Stimulated activated CD4-positive, alpha-beta T cell treated with anti-CD3 and anti-CD28 coated beads, Interleukin-12 subunit alpha, Interleukin-12 subunit beta, amount 100 ng/mL, for 24 hours (primary cell): ENCODE measurements around the gene RSRC2.
A peak's percentile ranks its signal among the peaks of the same experiment; 100 is the strongest.
"Not testable (repeated sequence)": the region's sequence is repeated elsewhere in the genome, so short reads cannot be mapped to it uniquely, and the experiment has no call there.

Experiments
- DNase-seq, 2 experiments: peaks; one replicate each; pipeline ENCODE4 v3.0.0-alpha.2; 2020; ENCODE audit warnings: low read depth in 2 of 2

RSRC2 gene

DNA sequence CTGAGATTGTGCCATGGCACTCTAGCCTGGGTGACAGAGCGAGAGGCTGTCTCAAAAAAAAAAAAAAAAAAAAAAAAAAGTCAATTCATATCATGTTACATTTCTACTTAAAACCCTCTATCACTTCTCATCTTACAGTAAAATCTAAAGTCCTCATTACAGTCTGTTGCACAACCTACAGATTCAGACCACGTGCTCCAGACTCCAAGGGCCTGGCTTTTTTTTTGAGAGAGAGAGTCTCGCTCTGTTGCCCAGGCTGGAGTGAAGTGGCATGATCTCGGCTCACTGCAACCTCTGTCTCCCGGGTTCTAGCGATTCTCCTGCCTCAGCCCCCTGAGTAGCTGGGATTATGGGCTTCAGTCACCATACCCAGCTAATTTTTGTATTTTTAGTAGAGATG, 40.4 kb downstream of the RSRC2 start:
- not testable (repeated sequence) for DNase-seq

DNA sequence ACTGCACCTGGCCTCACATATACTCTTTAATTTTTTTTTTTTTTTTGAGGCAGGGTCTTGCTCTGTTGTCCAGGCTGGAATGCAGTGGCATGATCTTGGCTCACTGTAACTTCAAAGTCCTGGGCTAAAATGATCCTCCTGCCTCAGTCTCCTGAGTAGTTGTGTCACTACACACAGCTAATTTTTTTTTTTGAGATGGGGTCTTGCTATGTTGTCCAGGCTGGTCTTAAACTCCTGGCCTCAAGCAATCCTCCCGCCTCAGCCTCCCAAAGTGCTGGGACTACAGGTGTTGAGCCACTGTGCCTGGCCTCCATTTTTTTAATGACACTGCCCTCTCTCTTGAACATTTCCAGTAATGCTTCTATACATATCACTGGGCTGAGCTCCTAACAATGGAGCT, 42.4 kb downstream of the RSRC2 start:
- DNase-seq: not testable (repeated sequence)

DNA sequence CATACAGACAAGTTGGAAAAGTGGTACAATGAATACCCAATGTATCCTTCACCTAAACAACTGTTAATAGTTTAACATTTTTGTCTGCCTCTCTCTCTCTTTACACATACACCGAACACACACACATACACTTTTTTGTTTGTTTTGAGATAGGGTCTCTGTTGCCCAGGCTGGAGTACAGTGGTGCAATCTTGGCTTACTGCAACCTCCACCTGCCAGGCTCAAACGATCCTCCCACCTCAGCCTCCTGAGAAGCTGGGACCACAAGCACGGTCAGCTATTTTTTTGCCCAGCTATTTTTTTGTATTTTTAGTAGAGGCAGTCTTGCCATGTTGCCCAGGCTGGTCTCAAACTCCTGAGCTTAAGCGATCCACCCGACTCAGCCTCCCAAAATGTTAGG, 42.8 kb downstream of the RSRC2 start:
- DNase-seq: no peak

DNA sequence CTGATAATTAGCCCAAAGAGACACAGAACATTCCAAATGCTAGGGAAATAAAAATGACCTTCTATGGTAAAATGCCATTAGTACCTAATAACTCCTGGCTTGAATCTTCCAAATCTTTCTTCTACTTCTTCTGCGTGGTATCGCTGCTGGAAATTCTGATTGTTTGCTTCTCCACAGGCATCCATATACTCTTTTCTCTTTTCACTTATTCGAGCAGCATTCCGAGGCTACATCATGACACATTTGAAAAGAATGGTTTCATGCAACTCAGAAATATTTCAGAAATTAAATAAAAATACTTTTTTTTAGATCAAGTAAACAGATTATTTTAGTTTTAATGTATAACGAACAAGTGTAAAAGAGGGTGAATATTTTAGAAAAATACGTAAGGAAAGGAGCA, 44.9 kb downstream of the RSRC2 start:
- no peak for DNase-seq

DNA sequence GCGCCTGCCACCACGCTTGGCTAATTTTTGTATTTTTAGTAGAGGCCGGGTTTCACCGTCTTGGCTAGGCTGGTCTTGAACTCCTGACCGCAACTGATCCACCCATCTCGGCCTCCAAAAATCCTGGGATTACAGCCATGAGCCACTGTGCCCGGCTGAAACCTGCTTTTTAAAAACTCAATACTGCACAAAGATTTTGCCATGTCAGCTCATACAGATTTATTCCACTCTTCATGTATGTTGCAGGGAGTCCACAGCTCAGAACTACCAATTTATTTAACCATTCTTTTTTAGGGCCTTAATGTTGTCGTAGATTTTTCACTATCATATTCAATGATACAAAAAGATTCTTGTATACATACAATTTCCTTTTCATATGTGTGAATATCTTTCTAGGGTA, 46.0 kb downstream of the RSRC2 start:
- no peak for DNase-seq

DNA sequence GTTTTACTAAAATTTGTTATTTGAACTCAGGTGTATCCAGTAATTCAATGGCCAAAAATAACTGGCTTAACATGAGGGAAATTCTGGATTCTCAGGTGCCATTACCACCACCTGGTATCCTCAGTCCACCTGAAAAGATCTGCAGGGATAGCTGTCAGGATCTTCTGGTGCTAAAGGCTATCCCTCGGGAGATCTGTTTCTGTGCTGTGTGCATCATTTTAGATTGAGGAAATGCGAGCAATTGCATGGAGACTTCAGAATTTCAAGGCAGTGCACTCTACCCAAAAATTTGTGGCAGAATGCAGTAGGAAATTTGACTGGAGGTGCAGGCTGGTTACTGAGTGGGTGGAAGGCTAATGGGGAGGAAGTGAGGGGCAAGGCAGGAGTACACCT, 52.4 kb downstream of the RSRC2 start:
- DNase-seq: no peak

DNA sequence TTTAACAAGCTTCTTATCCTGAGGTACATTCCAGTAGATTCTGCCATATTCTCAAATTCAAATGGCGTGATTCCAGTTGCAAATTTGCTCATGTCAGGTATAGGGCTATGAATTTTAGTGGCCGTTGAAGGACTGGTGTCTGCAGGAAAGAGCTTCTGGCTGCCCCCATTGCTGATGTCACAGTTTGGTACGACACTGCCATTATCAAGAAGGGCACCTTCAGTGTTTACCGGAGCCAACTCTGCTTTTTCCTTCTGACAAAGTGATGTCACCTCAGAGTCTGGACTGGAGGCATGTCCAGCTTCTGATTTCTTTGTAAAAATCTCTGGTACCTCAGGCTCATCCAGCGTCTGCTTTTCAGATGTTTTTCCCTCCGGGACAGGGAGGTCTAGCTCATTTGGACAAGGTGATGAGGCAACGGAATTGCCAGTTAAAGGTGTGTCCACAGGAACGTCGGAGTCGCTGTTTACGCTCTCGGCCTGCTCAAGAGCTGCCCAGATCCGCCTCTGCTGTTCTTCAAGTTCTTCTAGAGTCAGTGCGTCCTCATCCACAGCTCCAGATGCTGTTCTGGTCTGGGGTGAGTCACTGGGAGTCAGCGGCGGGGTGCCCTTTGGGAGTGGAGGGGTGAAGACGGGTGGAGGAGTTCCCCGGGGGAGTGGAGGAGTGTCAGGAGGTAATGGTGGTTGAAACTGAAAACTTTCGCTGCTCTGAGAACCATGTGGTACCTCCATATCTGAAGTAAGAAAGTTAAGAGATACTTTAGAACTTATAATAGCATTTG, 53.0 kb downstream of the RSRC2 start:
- DNase-seq: peak; percentile 34 to 68

DNA sequence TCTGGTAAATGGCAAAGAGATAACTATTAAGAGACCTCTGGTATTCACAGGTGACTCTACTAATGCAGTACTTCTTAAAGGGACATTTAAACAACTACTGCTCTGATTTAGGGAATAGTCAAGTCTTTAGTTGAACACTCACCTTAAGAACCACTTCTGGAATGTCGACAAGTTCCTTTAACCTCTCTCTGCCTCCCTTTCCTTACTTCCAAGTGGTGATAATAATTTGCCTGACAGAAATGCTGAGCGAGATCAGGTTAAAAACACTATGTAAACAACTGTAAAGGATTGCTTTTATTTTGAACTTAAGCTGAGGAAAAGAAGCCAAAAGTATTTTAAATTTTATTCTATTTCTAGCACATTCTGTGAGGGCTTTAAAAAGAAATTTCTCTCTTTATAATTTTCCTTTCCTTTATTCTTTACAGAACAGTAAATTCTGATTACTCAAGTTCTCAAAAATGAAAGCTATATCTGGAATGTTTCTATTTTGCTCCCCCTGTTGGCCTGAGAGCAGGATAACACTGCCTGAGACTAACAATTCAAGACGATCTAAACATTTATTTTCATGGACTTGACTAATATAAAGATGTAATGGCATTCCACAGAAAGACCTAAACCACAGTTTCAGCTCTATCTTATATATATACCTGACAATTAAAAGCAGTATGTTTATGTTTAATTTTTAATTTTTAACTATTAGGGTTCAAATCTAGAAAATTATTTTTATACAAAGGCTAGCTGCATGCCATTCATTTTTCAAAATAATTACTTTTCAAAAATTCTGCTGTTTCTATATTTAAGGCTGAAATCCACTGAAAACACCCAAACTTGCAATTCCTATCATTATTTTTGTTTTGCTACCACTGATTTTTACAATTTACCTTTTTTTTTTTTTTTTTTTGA, 55.2 kb downstream of the RSRC2 start:
- DNase-seq: no peak

DNA sequence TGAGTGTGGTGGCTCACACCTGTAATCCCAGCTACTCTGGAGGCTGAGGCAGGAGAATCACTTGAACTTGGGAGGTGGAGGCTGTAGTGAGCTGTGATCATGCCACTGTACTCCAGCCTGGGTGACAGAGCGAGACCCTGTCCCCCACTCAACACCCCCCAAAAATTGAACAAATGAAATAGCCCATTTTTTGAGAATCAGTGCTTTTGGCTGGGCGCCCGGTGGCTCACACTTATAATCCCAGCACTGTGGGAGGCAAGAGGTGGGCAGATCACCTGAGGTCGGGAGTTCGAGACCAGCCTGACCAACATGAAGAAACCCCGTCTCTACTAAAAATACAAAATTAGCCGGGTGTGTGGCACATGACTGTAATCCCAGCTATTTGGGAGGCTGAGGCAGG, 56.2 kb downstream of the RSRC2 start:
- DNase-seq: not testable (repeated sequence)

DNA sequence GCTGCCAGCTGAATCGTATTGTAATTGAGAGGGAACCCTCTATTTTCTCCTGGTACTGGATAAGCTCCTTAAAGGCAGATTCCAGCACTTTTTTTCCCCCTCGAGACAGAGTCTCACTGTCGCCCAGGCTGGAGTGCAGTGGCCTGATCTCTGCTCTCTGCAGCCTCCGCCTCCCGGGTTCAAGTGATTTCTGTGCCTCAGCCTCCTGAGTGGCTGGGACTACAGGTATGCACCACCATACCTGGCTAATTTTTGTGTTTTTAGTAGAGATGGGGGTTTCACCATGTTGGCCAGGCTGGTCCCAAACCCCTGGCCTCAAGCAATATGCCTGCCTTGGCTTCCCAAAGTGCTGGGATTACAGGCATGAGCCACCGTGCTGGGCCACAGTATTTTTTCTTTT, 56.9 kb downstream of the RSRC2 start:
- DNase-seq: not testable (repeated sequence)

DNA sequence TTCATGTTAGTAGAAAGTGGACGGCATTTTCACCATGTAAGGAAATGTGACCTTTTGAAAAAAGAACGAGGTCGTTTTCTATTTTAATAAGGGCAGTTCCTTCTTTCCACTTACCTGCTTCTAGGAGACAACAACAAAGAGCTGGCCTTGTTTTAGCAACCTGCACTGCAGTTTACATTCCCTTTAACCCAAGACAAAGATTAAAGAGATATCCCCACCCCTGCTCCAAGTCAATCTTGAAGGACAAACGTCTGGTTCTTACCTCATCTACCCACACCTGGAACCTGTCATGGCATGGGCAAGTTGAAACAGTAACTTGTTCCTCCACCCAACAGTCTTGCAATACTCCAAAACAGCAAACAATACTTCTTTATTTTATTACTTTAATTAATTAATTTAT, 58.8 kb downstream of the RSRC2 start:
- DNase-seq: no peak

DNA sequence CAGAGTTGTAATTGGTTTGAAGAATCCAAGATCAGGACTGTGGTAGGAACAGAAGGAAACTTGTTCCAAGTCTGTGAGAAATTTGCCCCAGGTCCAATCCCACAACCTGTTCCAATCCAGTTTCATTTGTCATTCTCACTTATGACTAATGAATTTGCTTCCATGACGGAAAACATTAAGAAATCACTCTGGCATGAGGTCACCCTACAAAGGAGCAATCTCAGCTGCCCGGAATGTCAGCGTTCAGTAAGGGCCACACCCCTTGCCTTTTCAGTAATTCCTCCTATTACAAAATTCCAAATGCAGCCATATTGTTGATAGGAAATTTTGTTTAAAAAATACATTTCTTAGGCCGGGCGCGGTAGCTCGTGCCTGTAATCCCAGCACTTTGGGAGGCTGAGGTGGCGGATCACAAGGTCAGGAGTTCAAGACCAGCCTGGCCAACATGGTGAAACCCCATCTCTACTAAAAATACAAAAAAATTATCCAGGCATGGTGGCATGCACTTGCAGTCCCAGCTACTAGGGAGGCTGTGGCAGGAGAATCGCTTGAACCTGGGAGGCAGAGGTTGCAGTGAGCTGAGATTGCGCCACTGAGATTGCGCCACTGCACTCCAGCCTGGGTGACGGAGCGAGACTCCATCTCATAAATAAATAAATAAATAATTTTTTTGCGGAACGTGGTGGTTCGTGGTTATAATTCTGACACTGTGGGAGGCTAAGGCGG, 62.3 kb downstream of the RSRC2 start:
- not testable (repeated sequence) for DNase-seq

DNA sequence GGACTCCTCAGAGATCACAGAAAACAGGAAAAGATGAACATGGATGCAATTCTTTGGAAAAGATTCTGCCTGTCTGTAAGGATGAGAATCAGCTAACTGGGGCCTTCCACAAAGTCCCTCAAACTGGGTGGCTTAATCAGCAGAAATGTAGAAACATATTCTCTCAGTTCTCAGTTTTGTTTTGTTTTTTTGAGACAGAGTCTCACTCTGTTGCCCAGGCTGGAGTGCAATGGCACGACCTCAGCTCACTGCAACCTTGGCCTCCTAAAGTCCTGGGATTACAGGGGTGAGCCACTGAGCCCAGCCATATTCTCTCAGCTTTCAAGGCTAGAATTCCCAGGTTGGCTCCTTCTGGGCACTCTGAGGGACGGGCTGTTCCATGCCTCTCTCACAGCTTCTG, 66.1 kb downstream of the RSRC2 start:
- no peak for DNase-seq

DNA sequence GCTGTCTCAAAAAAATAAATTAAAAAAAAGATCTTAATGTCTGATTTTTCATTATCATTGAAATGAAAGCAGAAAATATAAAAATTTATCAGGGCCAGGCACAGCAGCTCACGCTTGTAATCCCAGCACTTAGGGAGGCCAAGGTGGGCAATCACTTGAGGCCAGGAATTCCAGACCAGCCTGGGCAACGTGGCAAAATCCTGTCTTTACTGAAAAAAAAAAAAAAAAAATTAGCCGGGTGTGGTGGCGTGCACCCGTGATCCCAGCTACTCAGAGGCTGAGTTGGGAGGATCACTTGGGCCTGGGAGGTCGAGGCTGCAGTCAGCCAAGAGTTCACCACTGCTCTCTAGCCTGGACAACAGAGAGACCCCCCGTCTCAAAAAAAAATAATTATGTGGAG, 66.7 kb downstream of the RSRC2 start:
- DNase-seq: no peak

DNA sequence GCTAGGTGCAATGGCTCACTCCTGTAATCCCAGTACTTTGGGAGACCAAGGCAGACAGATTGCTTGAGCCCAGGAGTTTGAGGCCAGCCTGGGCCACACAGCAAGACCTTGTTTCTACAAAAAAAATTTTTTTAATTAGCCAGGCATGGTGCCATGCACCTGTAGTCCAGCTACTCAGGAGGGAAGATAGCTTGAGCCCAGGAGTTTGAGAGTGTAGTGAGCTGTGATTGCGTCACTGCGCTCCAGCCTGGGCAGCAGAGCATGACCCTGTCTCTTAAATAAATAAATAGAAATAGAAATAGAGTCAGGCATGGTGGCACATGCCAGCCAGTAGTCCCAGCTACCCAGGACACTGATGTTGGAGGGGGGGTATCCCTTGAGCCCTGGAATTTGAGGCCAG, 67.5 kb downstream of the RSRC2 start:
- no peak for DNase-seq

DNA sequence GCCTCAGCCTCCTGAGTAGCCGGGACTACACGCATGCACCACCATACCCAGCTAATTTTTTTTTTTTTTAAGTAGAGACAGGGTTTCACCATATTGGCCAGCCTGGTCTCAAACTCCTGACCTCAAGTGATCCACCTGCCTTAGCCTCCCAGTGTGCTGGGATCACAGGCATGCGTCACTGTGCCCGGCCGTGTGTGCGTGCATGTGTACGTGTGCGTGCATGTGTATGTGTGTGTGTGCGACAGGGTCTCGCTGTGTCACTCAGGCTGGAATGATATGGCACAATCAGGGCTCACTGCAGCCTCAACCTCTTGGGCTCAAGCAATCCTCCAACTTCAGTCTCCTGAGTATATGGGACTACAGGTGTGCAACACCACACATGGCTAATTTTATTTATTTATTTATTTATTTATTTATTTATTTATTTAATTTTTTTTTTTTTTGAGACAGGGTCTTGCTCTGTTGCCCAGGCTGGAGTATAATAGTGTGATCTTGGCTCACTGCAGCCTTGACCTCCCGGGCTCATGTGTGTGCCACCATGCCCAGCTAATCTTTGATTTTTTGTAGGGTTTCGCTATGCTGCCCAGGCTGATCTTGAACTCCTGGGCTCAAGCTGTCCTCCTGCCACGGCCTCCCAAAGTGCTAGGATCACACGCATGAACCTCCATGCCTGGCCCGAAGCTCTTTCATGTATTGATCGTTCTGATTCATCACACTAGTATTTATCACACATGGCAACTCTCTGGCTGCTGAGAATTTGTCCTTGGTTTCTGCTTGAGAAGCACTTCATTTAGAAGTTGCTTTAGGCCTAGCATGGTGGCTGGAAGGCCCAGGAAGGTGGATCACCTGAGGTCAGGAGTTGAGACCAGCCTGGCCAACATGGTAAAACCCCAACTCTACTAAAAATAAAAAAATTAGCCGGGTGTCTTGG, 68.4 kb downstream of the RSRC2 start:
- DNase-seq: no peak

DNA sequence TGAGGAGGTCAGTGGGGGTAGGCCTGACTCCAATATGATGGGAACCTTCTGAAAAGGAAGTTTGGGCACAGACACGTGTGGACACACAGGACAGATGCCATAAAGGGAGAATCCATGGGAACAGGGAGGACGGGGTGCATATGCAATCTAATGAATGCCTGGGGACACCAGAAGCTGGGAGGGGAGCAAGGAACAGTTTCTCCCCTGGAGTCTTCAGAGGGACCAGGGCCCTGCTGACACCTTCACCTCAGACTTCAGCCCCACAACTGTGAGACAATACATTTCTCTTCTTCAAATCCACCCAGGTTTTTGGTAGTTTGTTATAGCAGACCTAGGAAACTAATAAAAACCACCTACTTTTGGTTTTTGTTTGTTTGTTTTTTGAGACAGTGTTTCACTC, 69.1 kb downstream of the RSRC2 start:
- DNase-seq: no peak

DNA sequence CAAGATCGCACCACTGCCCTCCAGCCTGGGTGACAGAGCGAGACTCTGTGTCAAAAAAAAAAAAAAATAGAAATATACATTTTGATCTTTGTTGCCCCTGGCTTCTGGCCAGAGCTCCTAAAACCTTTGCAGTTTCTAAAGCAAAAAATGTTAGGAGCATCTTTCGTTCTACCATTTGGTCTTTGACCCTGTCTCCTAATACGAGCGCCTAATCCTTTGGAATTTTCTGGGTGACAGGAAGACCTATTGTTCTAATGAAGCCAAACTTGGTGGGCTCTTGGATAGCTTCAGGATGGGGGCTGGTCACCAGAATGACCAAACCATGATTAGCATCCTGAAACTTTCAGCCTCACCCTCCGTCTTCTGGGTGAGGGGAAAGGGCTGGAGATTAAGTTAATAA, 72.0 kb downstream of the RSRC2 start:
- no peak for DNase-seq

DNA sequence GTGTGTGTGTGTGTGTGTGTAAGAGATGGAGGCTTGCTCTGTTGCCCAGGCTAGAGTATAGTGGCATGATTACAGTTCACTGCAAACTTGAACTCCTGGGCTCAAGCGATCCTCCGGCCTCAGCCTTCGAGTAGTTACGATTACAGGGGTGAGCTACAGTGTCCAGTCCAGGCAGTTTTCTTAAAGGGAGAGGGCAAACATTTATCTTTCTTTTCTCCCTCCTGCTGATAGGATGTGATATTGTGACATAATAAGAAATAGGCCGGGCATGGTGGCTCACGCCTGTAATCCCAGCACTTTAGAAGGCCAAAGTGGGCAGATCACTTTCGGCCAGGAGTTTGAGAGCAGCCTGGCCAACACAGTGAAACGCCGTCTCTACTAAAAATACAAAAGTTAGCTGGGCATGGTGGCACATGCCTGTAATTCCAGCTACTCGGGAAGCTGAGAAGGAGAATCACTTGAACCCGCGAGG, 72.5 kb downstream of the RSRC2 start:
- DNase-seq: no peak
